Stimulated activated naive CD4-positive, alpha-beta T cell treated with Interleukin-2 at 50 U/mL for 16 hours (primary cell): Measurements from ENCODE around the gene KANK2.

Experiments
- DNase-seq: peaks from one replicate; lab custom pipeline; 2025; lab: John Stamatoyannopoulos, UW

The KANK2 gene

GRCh38 chr19:11197291-11198174, at the start of gene KANK2:
Gene KANK2, minus strand, starts transcription at chr19:11197545. Its CDS starts 3,034 bp downstream, at chr19:11194511.
- peak; percentile 63 for DNase-seq

- no peak for DNase-seq
Observed at GRCh38 chr19:11246941-11247340, 49.6 kb upstream of the KANK2 start.

- no peak for DNase-seq
Observed at GRCh38 chr19:11244846-11245589, 47.7 kb upstream of the KANK2 start.

- DNase-seq = no peak
Observed at GRCh38 chr19:11243798-11244169, 46.4 kb upstream of the KANK2 start.

GRCh38 chr19:11242864-11243797, 45.8 kb upstream of the KANK2 start:
- DNase-seq = peak; percentile 76

GRCh38 chr19:11242025-11242424, 44.7 kb upstream of the KANK2 start:
- no peak for DNase-seq

GRCh38 chr19:11240008-11240444, 42.7 kb upstream of the KANK2 start:
- DNase-seq = no peak

GRCh38 chr19:11239377-11240000, 42.1 kb upstream of the KANK2 start, which contains the start of gene ANGPTL8:
Gene ANGPTL8, plus strand, starts transcription at chr19:11239619. Its CDS starts 19 bp downstream, at chr19:11239638.
- no peak for DNase-seq

GRCh38 chr19:11238781-11239376, 41.5 kb upstream of the KANK2 start:
- DNase-seq = no peak

GRCh38 chr19:11238041-11238440, 40.7 kb upstream of the KANK2 start:
- no peak for DNase-seq

- no peak for DNase-seq
Observed at GRCh38 chr19:11237321-11237720, 40.0 kb upstream of the KANK2 start.

GRCh38 chr19:11236324-11237301, 39.3 kb upstream of the KANK2 start:
- DNase-seq = no peak

GRCh38 chr19:11234486-11235075, 37.2 kb upstream of the KANK2 start:
- no peak for DNase-seq

- no peak for DNase-seq
Observed at GRCh38 chr19:11233073-11233472, 35.7 kb upstream of the KANK2 start.

GRCh38 chr19:11232555-11232954, 35.2 kb upstream of the KANK2 start:
- no peak for DNase-seq

GRCh38 chr19:11230621-11231386, 33.5 kb upstream of the KANK2 start:
- DNase-seq = no peak

GRCh38 chr19:11227195-11227886, 30.0 kb upstream of the KANK2 start:
- DNase-seq = no peak

- DNase-seq = no peak
Observed at GRCh38 chr19:11226716-11227166, 29.4 kb upstream of the KANK2 start.
